GM19324 (cell line): ENCODE results near the gene STIM2.
"Not testable (repeated sequence)": the region's sequence is repeated elsewhere in the genome, so short reads cannot be mapped to it uniquely, and the experiment has no call there.

ENCODE experiments used
- ATAC-seq: cut with Tn5 transposase; IDR thresholded peaks from one replicate; pipeline ENCODE4 v1.9.1; 2021; ENCODE audit warnings: mild to moderate bottlenecking, moderate library complexity; ENCODE audit not compliant: unreplicated experiment, low FRiP score

The STIM2 gene

GRCh38 chr4:26947318-26947717 is 86.7 kb downstream of the STIM2 start:
- no peak for ATAC-seq

- no peak for ATAC-seq
Observed at GRCh38 chr4:26950446-26950845, 89.8 kb downstream of the STIM2 start.

- ATAC-seq: no peak
Observed at GRCh38 chr4:26952891-26953290, 92.2 kb downstream of the STIM2 start.

- no peak for ATAC-seq
Observed at GRCh38 chr4:26953366-26953765, 92.7 kb downstream of the STIM2 start.

- no peak for ATAC-seq
Observed at GRCh38 chr4:26953770-26954423, 93.3 kb downstream of the STIM2 start.

GRCh38 chr4:26955241-26955640 is 94.6 kb downstream of the STIM2 start:
- ATAC-seq: no peak

- no peak for ATAC-seq
Observed at GRCh38 chr4:26958925-26959653, 98.4 kb downstream of the STIM2 start.

GRCh38 chr4:26959654-26960047 is 99.0 kb downstream of the STIM2 start:
- no peak for ATAC-seq

GRCh38 chr4:26962720-26963119 is 102.1 kb downstream of the STIM2 start:
- ATAC-seq: no peak

GRCh38 chr4:26964512-26964911 is 103.9 kb downstream of the STIM2 start:
- no peak for ATAC-seq

- no peak for ATAC-seq
Observed at GRCh38 chr4:26964994-26965393, 104.4 kb downstream of the STIM2 start.

GRCh38 chr4:26975464-26976181 is 115.0 kb downstream of the STIM2 start:
- not testable (repeated sequence) for ATAC-seq

GRCh38 chr4:26978387-26979053 is 117.9 kb downstream of the STIM2 start:
- no peak for ATAC-seq

GRCh38 chr4:26984896-26985295 is 124.3 kb downstream of the STIM2 start:
- ATAC-seq: no peak

- peak; percentile 81 for ATAC-seq
Observed at GRCh38 chr4:26985873-26986272, 125.2 kb downstream of the STIM2 start.

- ATAC-seq: no peak
Observed at GRCh38 chr4:26987191-26987590, 126.5 kb downstream of the STIM2 start.

- no peak for ATAC-seq
Observed at GRCh38 chr4:26991057-26991456, 130.4 kb downstream of the STIM2 start.

GRCh38 chr4:26992657-26993361 is 132.2 kb downstream of the STIM2 start:
- ATAC-seq: peak; percentile 94

- ATAC-seq: no peak
Observed at GRCh38 chr4:26993539-26993938, 132.9 kb downstream of the STIM2 start.

GRCh38 chr4:26993967-26994366 is 133.3 kb downstream of the STIM2 start:
- no peak for ATAC-seq
